Bronchial epithelial cell (primary cell): ENCODE measurements around the gene KMO. TPM values are rescaled to one million over a fixed set of nuclear protein-coding genes. Genes with fewer than 3 reads are reported as not detected.

Experiments
- DNase-seq: peaks from one replicate; pipeline ENCODE4 v3.0.0-alpha.2; 2010; ENCODE audit warnings: low read depth
- FAIRE-seq: peaks from 2 replicates; lab custom pipeline; 2011; peaks lifted over from hg19 to GRCh38; lab: Jason Lieb, UNC
- H3K27me3 ChIP-seq: 2 replicates; pipeline ENCODE4 v1.5.1; 2011; ENCODE audit warnings: low read length; ENCODE audit not compliant: control insufficient read depth, insufficient read depth
- H3K36me3 ChIP-seq: 2 replicates; pipeline ENCODE4 v1.5.1; 2011; ENCODE audit warnings: low read length; ENCODE audit not compliant: control insufficient read depth, insufficient read depth
- H3K4me3 ChIP-seq: 2 replicates; pipeline ENCODE4 v1.5.1; 2011; ENCODE audit warnings: mild to moderate bottlenecking, low read depth, low read length, control low read depth
- total RNA-seq: library from RNA; depleted of rRNA; stranded (reverse); fragments of >200 nt; gene quantifications from 2 replicates; pipeline ENCODE4 v1.2.1, GENCODE V29; 2014
- TF ChIP-seq, protein P1 (sequence below): IDR thresholded peaks from 2 replicates; pipeline ENCODE4 v1.5.1; 2011; ENCODE audit warnings: mild to moderate bottlenecking, moderate library complexity, low read length, control low read depth, inconsistent platforms; ENCODE audit not compliant: insufficient read depth, severe bottlenecking

KMO gene
- total RNA-seq, 1 donor from 2014 or later: not detected

- TF ChIP-seq, protein P1, sequence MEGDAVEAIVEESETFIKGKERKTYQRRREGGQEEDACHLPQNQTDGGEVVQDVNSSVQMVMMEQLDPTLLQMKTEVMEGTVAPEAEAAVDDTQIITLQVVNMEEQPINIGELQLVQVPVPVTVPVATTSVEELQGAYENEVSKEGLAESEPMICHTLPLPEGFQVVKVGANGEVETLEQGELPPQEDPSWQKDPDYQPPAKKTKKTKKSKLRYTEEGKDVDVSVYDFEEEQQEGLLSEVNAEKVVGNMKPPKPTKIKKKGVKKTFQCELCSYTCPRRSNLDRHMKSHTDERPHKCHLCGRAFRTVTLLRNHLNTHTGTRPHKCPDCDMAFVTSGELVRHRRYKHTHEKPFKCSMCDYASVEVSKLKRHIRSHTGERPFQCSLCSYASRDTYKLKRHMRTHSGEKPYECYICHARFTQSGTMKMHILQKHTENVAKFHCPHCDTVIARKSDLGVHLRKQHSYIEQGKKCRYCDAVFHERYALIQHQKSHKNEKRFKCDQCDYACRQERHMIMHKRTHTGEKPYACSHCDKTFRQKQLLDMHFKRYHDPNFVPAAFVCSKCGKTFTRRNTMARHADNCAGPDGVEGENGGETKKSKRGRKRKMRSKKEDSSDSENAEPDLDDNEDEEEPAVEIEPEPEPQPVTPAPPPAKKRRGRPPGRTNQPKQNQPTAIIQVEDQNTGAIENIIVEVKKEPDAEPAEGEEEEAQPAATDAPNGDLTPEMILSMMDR: no peak
- DNase-seq: no peak
- no peaks in the 10 kb centered on the region for H3K27me3 ChIP-seq
- FAIRE-seq: no peak
- no peak overlapping the region for H3K4me3 ChIP-seq
- no peaks in the 10 kb centered on the region for H3K36me3 ChIP-seq
These were observed 37.7 kb downstream of the KMO start for GRCh38 chr1:241569848-241570247.

DNA sequence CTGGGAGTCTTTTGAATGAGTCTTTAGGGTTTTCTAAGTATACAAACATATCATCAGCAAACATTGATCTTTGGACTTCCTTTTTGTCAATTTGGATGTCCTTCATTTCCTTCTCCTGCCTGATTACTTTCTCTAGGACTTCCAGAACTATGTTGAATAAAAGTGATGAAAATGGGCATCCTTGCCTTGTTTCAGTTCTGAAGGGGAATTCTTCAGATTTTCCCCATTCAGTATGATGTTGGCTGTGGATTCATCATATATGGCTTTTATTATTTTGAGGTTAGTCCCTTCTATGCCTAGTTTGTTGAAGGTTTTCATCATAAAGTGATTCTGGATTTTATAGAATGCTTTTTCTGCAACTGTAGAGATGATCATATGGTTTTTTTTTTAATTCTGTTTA is 42.0 kb downstream of the KMO start:
- Histone ChIP-seq H3K4me3 (no peak overlapping the region), H3K27me3 (no peaks in the 10 kb centered on the region), H3K36me3 (no peaks in the 10 kb centered on the region)
- FAIRE-seq: no peak
- no peak for DNase-seq
- TF ChIP-seq, protein P1: no peak

DNA sequence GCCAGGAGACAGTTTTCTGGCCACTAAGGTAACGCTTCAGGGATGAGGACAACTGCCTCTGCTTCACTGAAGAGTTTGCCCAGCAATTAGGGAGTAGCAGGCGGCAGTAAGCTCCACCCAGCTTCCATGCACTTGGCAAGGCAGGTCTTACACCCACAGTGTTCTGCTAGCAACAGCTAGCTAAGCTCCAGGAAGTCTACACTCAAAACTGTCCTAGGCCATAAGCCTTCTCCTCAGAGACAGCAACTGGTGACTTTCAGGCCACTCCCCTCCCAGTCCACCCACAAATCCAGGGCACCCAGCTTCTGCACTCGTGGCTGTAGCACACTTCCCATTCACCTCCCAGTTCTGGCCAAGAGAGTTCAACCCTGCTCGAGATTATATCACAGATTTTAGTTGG is 47.3 kb downstream of the KMO start:
- FAIRE-seq: peak; percentile 66
- Histone ChIP-seq H3K4me3 (no peak overlapping the region), H3K27me3 (no peaks in the 10 kb centered on the region), H3K36me3 (no peaks in the 10 kb centered on the region)
- TF ChIP-seq, protein P1: no peak
- no peak for DNase-seq

DNA sequence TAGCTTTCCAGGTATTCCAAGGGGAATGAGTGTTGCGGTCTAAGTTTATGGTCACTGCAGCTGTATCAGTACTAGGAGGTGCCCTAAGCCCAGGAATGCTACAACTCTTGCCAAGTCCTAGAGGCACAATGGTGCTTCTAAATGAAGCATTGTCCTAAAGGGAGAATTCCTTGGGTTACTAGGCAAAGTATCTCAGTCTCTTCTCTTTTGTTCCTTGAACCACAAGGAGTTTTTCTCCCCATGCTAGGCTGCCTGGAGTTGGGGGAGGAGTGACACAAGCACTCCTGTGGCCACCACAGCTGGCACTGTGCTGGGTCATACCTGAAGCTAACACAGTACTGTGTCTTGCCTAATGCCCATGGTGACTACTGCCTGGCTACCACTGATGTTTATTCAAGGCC is 50.7 kb downstream of the KMO start:
- no peak for FAIRE-seq
- Histone ChIP-seq H3K36me3 (no peaks in the 10 kb centered on the region), H3K27me3 (no peaks in the 10 kb centered on the region), H3K4me3 (no peak overlapping the region)
- TF ChIP-seq, protein P1: no peak
- peak; percentile 90 for DNase-seq

GRCh38 chr1:241586905-241587512 is 54.8 kb downstream of the KMO start:
- no peak overlapping the region for H3K4me3 ChIP-seq
- H3K27me3 ChIP-seq: no peaks in the 10 kb centered on the region
- no peaks in the 10 kb centered on the region for H3K36me3 ChIP-seq
- no peak for FAIRE-seq
- TF ChIP-seq, protein P1: no peak
- DNase-seq: no peak

DNA sequence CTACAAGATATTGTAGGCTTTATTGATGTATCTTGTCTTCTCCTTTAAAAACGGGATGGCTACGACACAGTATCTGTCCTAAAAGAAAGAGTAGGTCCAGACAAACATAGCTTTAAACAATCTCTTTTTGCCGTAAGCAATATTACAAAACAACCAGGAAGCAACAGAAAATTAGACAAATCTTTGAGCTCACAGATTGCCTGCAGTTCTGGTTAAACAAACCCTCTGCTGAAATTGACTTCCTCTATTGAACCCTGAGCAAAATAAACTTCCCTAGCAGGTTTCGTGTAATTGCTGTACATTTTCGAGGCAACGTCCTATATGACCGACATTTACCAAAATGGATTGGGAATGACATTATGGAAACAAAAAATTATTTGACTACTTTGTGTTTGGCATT is 57.3 kb downstream of the KMO start:
- Histone ChIP-seq H3K27me3 (no peaks in the 10 kb centered on the region), H3K4me3 (no peak overlapping the region), H3K36me3 (no peaks in the 10 kb centered on the region)
- TF ChIP-seq, protein P1: no peak
- no peak for DNase-seq
- FAIRE-seq: no peak
